ENCODE results near the gene PLXNA2.

- no peak for TF ChIP-seq CTCF (IDR thresholded peaks at IDR 0.05; ENCODE audit: extremely low read depth in 1 of 2, insufficient read depth in 1 of 2, low read depth in 1 of 2, low read length in 2 of 2)
- no peak for TF ChIP-seq MAX (IDR thresholded peaks at IDR 0.05; ENCODE audit: insufficient read depth, insufficient read length)
- no peak for TF ChIP-seq JUN (IDR thresholded peaks at IDR 0.05; ENCODE audit: borderline replicate concordance, insufficient read depth, insufficient read length, low read depth)
- no peak for TF ChIP-seq POLR2A (IDR thresholded peaks at IDR 0.05; ENCODE audit: low read depth, low read length)
- no peak for TF ChIP-seq FOS (IDR thresholded peaks at IDR 0.05; ENCODE audit: borderline replicate concordance, insufficient read depth, low read length)
- TF ChIP-seq EZH2 (IDR thresholded peaks at IDR 0.05; ENCODE audit: borderline replicate concordance, low read depth, low read length, severe bottlenecking) = no peak
- TF ChIP-seq POLR2AphosphoS5 (IDR thresholded peaks at IDR 0.05; ENCODE audit: insufficient read depth, low read depth, low read length) = no peak
These were observed 245.5 kb downstream of the PLXNA2 start for GRCh38 chr1:207998691-207999090.
